ENCODE data around the gene WIF1.
A peak's percentile ranks its signal among the peaks of the same experiment; 100 is the strongest.

GRCh38 chr12:65123435-65124063, 2.4 kb upstream of the WIF1 start:
- TF ChIP-seq, protein P1, sequence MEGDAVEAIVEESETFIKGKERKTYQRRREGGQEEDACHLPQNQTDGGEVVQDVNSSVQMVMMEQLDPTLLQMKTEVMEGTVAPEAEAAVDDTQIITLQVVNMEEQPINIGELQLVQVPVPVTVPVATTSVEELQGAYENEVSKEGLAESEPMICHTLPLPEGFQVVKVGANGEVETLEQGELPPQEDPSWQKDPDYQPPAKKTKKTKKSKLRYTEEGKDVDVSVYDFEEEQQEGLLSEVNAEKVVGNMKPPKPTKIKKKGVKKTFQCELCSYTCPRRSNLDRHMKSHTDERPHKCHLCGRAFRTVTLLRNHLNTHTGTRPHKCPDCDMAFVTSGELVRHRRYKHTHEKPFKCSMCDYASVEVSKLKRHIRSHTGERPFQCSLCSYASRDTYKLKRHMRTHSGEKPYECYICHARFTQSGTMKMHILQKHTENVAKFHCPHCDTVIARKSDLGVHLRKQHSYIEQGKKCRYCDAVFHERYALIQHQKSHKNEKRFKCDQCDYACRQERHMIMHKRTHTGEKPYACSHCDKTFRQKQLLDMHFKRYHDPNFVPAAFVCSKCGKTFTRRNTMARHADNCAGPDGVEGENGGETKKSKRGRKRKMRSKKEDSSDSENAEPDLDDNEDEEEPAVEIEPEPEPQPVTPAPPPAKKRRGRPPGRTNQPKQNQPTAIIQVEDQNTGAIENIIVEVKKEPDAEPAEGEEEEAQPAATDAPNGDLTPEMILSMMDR (conservative IDR thresholded peaks at IDR 0.05; ENCODE audit: low read length) = peak; percentile 82
- TF ChIP-seq EZH2phosphoT487 (IDR thresholded peaks at IDR 0.05; ENCODE audit: borderline replicate concordance) = no peak
